Heart left ventricle (tissue), 13 donors: ENCODE results near the gene DTX2.
"Not testable (repeated sequence)": the region's sequence is repeated elsewhere in the genome, so short reads cannot be mapped to it uniquely, and the experiment has no call there.

Experiments
- CTCF ChIP-seq, 12 donors: fragments of 200-600 bp; sonication (generic) in 4 of 12; IDR thresholded peaks; one replicate each; pipeline versions ENCODE4 v1.5.0 to v1.8.0; 2018 to 2022; ENCODE audit warnings: antibody characterized with exemption in 12 of 12, mild to moderate bottlenecking in 5 of 12
- POLR2A ChIP-seq, 2 donors: fragments of 450-650 bp; IDR thresholded peaks; one replicate each; pipeline ENCODE4 v1.6.1; 2017; ENCODE audit warnings: antibody characterized with exemption in 2 of 2, mild to moderate bottlenecking in 2 of 2, moderate library complexity in 2 of 2
- donor health status: ischemic (EF 13 %, LVEDD 7.1; RV severe dilation, severe dysfunction).
- donor health status: DM: no; HTN: yes; CAD: no.
- donor health status: DM: no; HTN: no; CAD: no.
- donor health status: ischemic (EF 25% LVEDD 6.9; RV normal size, moderate dysfunction).
- donor health status: ischemic (EF 25% LVEDD 5.7; RV mildly dilated, moderate dysfunction).
- donor health status: ischemic (EF 35%, LVEDD 5.7; RV mildly dilated, moderate dysfunction).
- donor health status: nonischemic (EF 11% LVEDD 7.7; RV severe dilation, severe dysfunction).
- donor health status: DM: yes; HTN: yes; CAD: no.
- donor health status: PGD.
- donor health status: ischemic (EF 29% LVEDD 5.4; RV normal size, mild dysfunction).
- donor health status: nonischemic (EF 23%, LVEDD 6.1; RV moderate dilation, normal function).

- not testable (repeated sequence) for TF ChIP-seq CTCF, POLR2A (IDR thresholded peaks at IDR 0.05)
Measured at GRCh38 chr7:76479628-76480027, 18.1 kb downstream of the DTX2 start.
